Kidney (tissue), 14 donors: Measurements from ENCODE around the gene CHN2. TPM values are rescaled to one million over a fixed set of nuclear protein-coding genes. Genes with fewer than 3 reads are reported as not detected.

Experiments
- DNase-seq, 5 donors: peaks; one replicate each; pipeline ENCODE4 v3.0.0-alpha.2; 2013 to 2020
- FAIRE-seq: peaks from 2 replicates; lab custom pipeline; 2012; peaks lifted over from hg19 to GRCh38; lab: Jason Lieb, UNC
- H3K27ac ChIP-seq, 2 donors: one replicate each; pipeline ENCODE4 v1.7.0; 2013; ENCODE audit warnings: low read depth in 2 of 2, low read length in 2 of 2, inconsistent platforms in 1 of 2
- H3K27me3 ChIP-seq: one replicate; pipeline ENCODE4 v1.7.1; 2013; ENCODE audit warnings: low read length, inconsistent platforms; ENCODE audit not compliant: control insufficient read depth, insufficient read depth
- H3K36me3 ChIP-seq, 3 donors: one replicate each; pipeline versions ENCODE4 v1.7.0 to v1.7.1; 2013; ENCODE audit warnings: low read length in 3 of 3, control low read depth in 1 of 3, inconsistent platforms in 1 of 3; ENCODE audit not compliant: insufficient read depth in 3 of 3, control insufficient read depth in 2 of 3
- H3K4me1 ChIP-seq, 3 donors: one replicate each; pipeline versions ENCODE4 v1.7.0 to v1.7.1; 2013; ENCODE audit warnings: low read length in 3 of 3, inconsistent platforms in 1 of 3, low read depth in 1 of 3; ENCODE audit not compliant: control insufficient read depth in 2 of 3, insufficient read depth in 2 of 3
- H3K4me3 ChIP-seq, 3 donors: one replicate each; pipeline versions ENCODE4 v1.7.0 to v1.8.1; 2013; ENCODE audit warnings: low read length in 3 of 3, control low read depth in 1 of 3, inconsistent platforms in 1 of 3
- H3K9ac ChIP-seq, 3 donors: one replicate each; pipeline versions ENCODE4 v1.7.0 to v1.7.1; 2013; ENCODE audit warnings: low read length in 3 of 3, control low read depth in 1 of 3, inconsistent platforms in 1 of 3
- H3K9me3 ChIP-seq, 3 donors: one replicate each; pipeline versions ENCODE4 v1.7.0 to v1.7.1; 2013; ENCODE audit warnings: low read length in 3 of 3, control low read depth in 1 of 3, inconsistent platforms in 1 of 3; ENCODE audit not compliant: control insufficient read depth in 2 of 3, insufficient read depth in 1 of 3
- intact Hi-C: fragments of 100-400 bp; cut with DNase I; formaldehyde crosslinking; loops from one replicate; pipeline ENCODE4 v1.11.1; 2022
- polyA plus RNA-seq: library from polyadenylated mRNA; stranded (reverse); fragments of 350-450 nt; fragmentation: Illumina TruSeq; extraction: RNeasy Lipid Tissue Mini Kit (QIAGEN cat#74804); gene quantifications from one replicate; pipeline ENCODE4 v1.2.3, GENCODE V29; 2014; ENCODE audit warnings: low read depth, low replicate concordance; ENCODE audit not compliant: insufficient read depth
- total RNA-seq: library from RNA; stranded (reverse); fragmentation: NEBNext Ultra II Directional; extraction: Animal tissue kit (Norgen Biotek cat#: 25700); gene quantifications from one replicate; pipeline ENCODE4 v1.2.1, GENCODE V29; 2021
- TF ChIP-seq, protein P1 (sequence below): IDR thresholded peaks from 3 replicates; pipeline ENCODE4 v1.5.1; 2012; ENCODE audit warnings: mild to moderate bottlenecking, moderate library complexity, borderline replicate concordance; ENCODE audit not compliant: insufficient read depth; ENCODE audit errors: extremely low read depth
- donor health status: control.
- donor health status: control.
- donor health status: control.
- donor health status: control.
- donor health status: control.
- donor health status: DM: yes; HTN: yes; CAD: no.
- donor health status: Normal renal cell carcinoma (clear cell type).

CHN2 gene
- total and polyA plus RNA-seq, 2 donors from 2014 or later: 7.4 to 22.5 TPM

DNA sequence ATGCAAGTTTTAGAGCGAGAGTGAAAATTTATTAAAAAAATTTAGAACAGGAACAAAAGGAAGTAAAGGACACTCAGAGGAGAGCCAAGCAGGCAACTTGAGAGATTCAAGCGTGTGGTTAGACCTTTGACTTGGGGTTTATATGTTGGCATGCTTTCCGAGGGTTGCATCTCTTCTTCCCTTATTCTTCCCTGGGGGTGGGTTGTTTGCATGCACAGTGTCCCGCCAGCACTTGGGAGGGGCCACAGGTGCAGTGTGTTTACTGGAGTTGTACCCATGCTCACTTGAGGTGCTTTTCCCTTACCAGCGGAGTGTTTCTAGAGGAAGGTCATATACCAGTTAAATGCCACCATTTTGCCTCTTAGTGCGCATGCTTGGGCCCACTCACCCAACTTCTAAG lies 96.3 kb downstream of the CHN2 start:
- Histone ChIP-seq H3K27me3 (no peaks in the 10 kb centered on the region), H3K9me3 (no peaks in the 10 kb centered on the region), H3K4me3 (no peak overlapping the region), H3K36me3 (no peaks in the 10 kb centered on the region), H3K27ac (no peak overlapping the region), H3K4me1 (peaks cover 0 to 12% (median 0%) of the 10 kb centered on the region in 3 donors), H3K9ac (no peak overlapping the region)
- DNase-seq (no peak), FAIRE-seq (no peak)
- TF ChIP-seq, protein P1, sequence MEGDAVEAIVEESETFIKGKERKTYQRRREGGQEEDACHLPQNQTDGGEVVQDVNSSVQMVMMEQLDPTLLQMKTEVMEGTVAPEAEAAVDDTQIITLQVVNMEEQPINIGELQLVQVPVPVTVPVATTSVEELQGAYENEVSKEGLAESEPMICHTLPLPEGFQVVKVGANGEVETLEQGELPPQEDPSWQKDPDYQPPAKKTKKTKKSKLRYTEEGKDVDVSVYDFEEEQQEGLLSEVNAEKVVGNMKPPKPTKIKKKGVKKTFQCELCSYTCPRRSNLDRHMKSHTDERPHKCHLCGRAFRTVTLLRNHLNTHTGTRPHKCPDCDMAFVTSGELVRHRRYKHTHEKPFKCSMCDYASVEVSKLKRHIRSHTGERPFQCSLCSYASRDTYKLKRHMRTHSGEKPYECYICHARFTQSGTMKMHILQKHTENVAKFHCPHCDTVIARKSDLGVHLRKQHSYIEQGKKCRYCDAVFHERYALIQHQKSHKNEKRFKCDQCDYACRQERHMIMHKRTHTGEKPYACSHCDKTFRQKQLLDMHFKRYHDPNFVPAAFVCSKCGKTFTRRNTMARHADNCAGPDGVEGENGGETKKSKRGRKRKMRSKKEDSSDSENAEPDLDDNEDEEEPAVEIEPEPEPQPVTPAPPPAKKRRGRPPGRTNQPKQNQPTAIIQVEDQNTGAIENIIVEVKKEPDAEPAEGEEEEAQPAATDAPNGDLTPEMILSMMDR: no peak
- intact Hi-C loops: no loop called here

DNA sequence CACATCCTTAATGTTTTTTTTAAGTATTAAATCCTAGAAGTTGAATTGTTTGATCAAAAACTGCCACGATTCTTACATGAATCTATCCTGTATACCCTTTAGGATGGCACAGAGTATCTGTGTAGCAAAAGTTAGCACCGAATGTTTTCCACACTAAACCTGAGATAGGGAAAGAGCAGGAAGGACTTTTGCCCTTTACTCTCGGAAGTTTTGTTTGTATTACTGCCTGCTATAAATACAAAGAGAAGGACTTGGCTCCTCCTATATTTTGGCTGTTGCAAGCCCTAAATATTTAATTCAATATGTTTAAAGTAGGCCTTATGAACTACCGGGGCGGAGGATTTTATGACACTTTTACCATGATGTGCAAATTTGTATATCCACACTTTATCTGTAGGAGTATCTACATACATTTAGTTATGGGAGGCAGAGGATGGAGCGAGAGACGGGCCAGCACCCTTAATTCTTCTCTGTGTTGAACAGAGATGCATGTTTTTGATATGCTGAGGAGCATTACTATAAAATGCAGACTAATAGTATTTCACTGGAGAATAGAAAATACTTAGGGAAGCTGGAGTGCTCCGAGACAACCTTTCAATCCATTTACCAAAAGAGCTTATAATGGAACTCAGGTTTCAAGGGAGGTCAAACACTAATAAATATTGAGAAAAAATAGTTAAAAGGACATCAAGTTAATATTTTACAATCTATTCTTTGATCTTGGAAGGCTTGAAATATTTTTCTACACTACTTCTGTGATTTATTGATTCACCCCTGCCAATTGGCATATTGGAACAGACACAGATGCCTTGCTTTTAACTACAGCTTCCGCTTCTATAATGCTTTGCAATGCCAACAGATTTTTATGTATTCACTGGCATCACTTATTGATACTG lies 97.4 kb downstream of the CHN2 start:
- Histone ChIP-seq H3K9ac (no peak overlapping the region), H3K4me1 (peaks cover 0 to 12% (median 0%) of the 10 kb centered on the region in 3 donors), H3K36me3 (no peaks in the 10 kb centered on the region), H3K4me3 (no peak overlapping the region), H3K27me3 (no peaks in the 10 kb centered on the region), H3K9me3 (no peaks in the 10 kb centered on the region), H3K27ac (no peak overlapping the region)
- intact Hi-C loops: no loop called here
- no peak for FAIRE-seq
- DNase-seq: no peak
- TF ChIP-seq, protein P1: no peak

DNA sequence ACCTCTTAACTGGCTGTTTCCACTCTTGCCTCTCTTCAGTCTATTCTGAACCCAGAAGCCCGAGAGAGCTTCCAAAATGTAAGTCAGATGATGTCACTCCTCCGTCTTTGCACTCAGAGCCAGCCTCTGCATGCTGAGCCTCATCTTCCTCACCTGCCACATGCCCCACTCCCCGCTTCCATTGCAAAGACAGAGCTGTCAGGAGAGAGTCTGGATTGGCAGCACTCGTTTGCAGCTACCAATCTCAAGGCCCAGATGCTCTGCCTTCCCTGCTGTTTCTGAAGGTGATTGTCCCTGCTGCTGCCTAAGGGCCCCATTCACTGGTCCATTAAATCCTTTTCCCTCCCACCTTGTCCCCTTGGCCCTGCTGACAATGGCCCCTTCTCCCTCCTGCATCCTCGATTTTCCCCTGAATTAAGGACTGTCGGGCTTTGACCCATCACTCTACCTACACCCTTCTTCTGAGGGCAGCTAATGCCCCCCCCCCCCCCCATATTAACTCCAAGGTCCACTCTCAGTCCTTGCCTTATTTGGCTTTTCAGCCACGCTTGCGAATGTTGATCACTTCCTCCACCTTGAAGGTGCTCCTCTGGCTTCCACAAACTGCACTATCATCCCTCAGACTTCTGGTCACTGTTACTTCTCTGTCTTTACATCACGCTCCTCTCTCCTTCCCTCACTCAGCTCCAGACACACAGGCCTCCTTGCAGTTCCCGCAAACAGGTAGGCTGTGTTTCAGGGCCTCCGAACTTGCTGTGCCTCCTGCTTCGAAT lies 98.5 kb downstream of the CHN2 start:
- H3K36me3 ChIP-seq: no peaks in the 10 kb centered on the region
- no peak for FAIRE-seq
- DNase-seq: peak in 1 of 5 donors; percentile 33
- no peak overlapping the region for H3K27ac ChIP-seq
- no peak overlapping the region for H3K4me3 ChIP-seq
- no peaks in the 10 kb centered on the region for H3K9me3 ChIP-seq
- peaks cover 0 to 12% (median 0%) of the 10 kb centered on the region in 3 donors for H3K4me1 ChIP-seq
- no peak overlapping the region for H3K9ac ChIP-seq
- no peaks in the 10 kb centered on the region for H3K27me3 ChIP-seq
- TF ChIP-seq, protein P1: no peak
- intact Hi-C loops: no loop called here
